ENCODE results near the gene SPAG5.
A peak's percentile ranks its signal among the peaks of the same experiment; 100 is the strongest.

Gene SPAG5

GRCh38 chr17:28599311-28600184, 723 bp upstream of the SPAG5 start:
- Histone ChIP-seq H3K27me3 (ENCODE audit: insufficient read depth, low read length) (peaks cover 3% of the 10 kb centered on the region; the same call in 1 of the 2 replicates), H3K4me3 (ENCODE audit: low read length) (peak overlapping the region; percentile 95), H3K4me1 (ENCODE audit: insufficient read depth, low read length) (peaks cover 7% of the 10 kb centered on the region; the same call in 1 of the 2 replicates), H3K9ac (ENCODE audit: low read depth, low read length) (peak overlapping the region; percentile 97), H3K27ac (ENCODE audit: low read depth, low read length) (peak overlapping the region; percentile 74; the same call in 1 of the 2 replicates), H3K9me3 (ENCODE audit: insufficient read depth, low read depth, low read length) (no peaks in the 10 kb centered on the region), H3K36me3 (ENCODE audit: insufficient read depth, low read length) (peaks cover 25% of the 10 kb centered on the region)
- 23% methylated on average over 40 of the region's 40 CpGs for WGBS

- Histone ChIP-seq H3K4me3 (ENCODE audit: low read length) (peak overlapping the region; percentile 95), H3K4me1 (ENCODE audit: insufficient read depth, low read length) (peaks cover 7% of the 10 kb centered on the region; the same call in 1 of the 2 replicates), H3K27me3 (ENCODE audit: insufficient read depth, low read length) (peaks cover 3% of the 10 kb centered on the region; the same call in 1 of the 2 replicates), H3K9me3 (ENCODE audit: insufficient read depth, low read depth, low read length) (no peaks in the 10 kb centered on the region), H3K9ac (ENCODE audit: low read depth, low read length) (peak overlapping the region; percentile 97), H3K27ac (ENCODE audit: low read depth, low read length) (peak overlapping the region; percentile 74), H3K36me3 (ENCODE audit: insufficient read depth, low read length) (peaks cover 34% of the 10 kb centered on the region)
- 3% methylated on average over 17 of the region's 17 CpGs for WGBS
Observed at GRCh38 chr17:28598389-28598788, 436 bp downstream of the SPAG5 start.

- Histone ChIP-seq H3K27me3 (ENCODE audit: insufficient read depth, low read length) (peaks cover 3% of the 10 kb centered on the region; the same call in 1 of the 2 replicates), H3K36me3 (ENCODE audit: insufficient read depth, low read length) (peaks cover 40% of the 10 kb centered on the region), H3K4me3 (ENCODE audit: low read length) (peak overlapping the region; percentile 95), H3K9me3 (ENCODE audit: insufficient read depth, low read depth, low read length) (no peaks in the 10 kb centered on the region), H3K9ac (ENCODE audit: low read depth, low read length) (peak overlapping the region; percentile 97), H3K4me1 (ENCODE audit: insufficient read depth, low read length) (peaks cover 7% of the 10 kb centered on the region; the same call in 1 of the 2 replicates), H3K27ac (ENCODE audit: low read depth, low read length) (peak overlapping the region; percentile 74; the same call in 1 of the 2 replicates)
- WGBS, result 37% methylated on average over 4 of the region's 5 CpGs
Observed at GRCh38 chr17:28597606-28598383, 1.0 kb downstream of the SPAG5 start.

GRCh38 chr17:28592260-28592659, 6.6 kb downstream of the SPAG5 start:
- Histone ChIP-seq H3K4me1 (ENCODE audit: insufficient read depth, low read length) (no peaks in the 10 kb centered on the region), H3K4me3 (ENCODE audit: low read length) (no peak overlapping the region), H3K27ac (ENCODE audit: low read depth, low read length) (no peak overlapping the region), H3K27me3 (ENCODE audit: insufficient read depth, low read length) (no peaks in the 10 kb centered on the region), H3K36me3 (ENCODE audit: insufficient read depth, low read length) (peaks cover 86% of the 10 kb centered on the region), H3K9ac (ENCODE audit: low read depth, low read length) (no peak overlapping the region), H3K9me3 (ENCODE audit: insufficient read depth, low read depth, low read length) (no peaks in the 10 kb centered on the region)
- WGBS, result 95% methylated on average over 4 of the region's 4 CpGs

- Histone ChIP-seq H3K36me3 (ENCODE audit: insufficient read depth, low read length) (peaks cover 93% of the 10 kb centered on the region), H3K4me3 (ENCODE audit: low read length) (no peak overlapping the region), H3K9me3 (ENCODE audit: insufficient read depth, low read depth, low read length) (no peaks in the 10 kb centered on the region), H3K4me1 (ENCODE audit: insufficient read depth, low read length) (no peaks in the 10 kb centered on the region), H3K27me3 (ENCODE audit: insufficient read depth, low read length) (no peaks in the 10 kb centered on the region), H3K27ac (ENCODE audit: low read depth, low read length) (no peak overlapping the region), H3K9ac (ENCODE audit: low read depth, low read length) (no peak overlapping the region)
- 92% methylated on average over 3 of the region's 3 CpGs for WGBS
Observed at GRCh38 chr17:28585851-28586250, 13.0 kb downstream of the SPAG5 start.

GRCh38 chr17:28584434-28584833, 14.4 kb downstream of the SPAG5 start:
- H3K36me3 ChIP-seq (ENCODE audit: insufficient read depth, low read length), result peaks cover 93% of the 10 kb centered on the region
- no peak overlapping the region for H3K4me3 ChIP-seq (ENCODE audit: low read length)
- H3K9me3 ChIP-seq (ENCODE audit: insufficient read depth, low read depth, low read length), result no peaks in the 10 kb centered on the region
- no peak overlapping the region for H3K9ac ChIP-seq (ENCODE audit: low read depth, low read length)
- H3K27me3 ChIP-seq (ENCODE audit: insufficient read depth, low read length), result no peaks in the 10 kb centered on the region
- H3K4me1 ChIP-seq (ENCODE audit: insufficient read depth, low read length), result no peaks in the 10 kb centered on the region
- H3K27ac ChIP-seq (ENCODE audit: low read depth, low read length), result no peak overlapping the region
- WGBS, result 73% methylated on average over 3 of the region's 3 CpGs

GRCh38 chr17:28582513-28582912, 16.3 kb downstream of the SPAG5 start:
- Histone ChIP-seq H3K36me3 (ENCODE audit: insufficient read depth, low read length) (peaks cover 94% of the 10 kb centered on the region), H3K4me3 (ENCODE audit: low read length) (no peak overlapping the region), H3K27ac (ENCODE audit: low read depth, low read length) (no peak overlapping the region), H3K9ac (ENCODE audit: low read depth, low read length) (no peak overlapping the region), H3K27me3 (ENCODE audit: insufficient read depth, low read length) (no peaks in the 10 kb centered on the region), H3K4me1 (ENCODE audit: insufficient read depth, low read length) (no peaks in the 10 kb centered on the region), H3K9me3 (ENCODE audit: insufficient read depth, low read depth, low read length) (no peaks in the 10 kb centered on the region)
- 93% methylated on average over 2 of the region's 2 CpGs for WGBS

GRCh38 chr17:28580959-28581358, 17.9 kb downstream of the SPAG5 start:
- Histone ChIP-seq H3K9me3 (ENCODE audit: insufficient read depth, low read depth, low read length) (no peaks in the 10 kb centered on the region), H3K9ac (ENCODE audit: low read depth, low read length) (no peak overlapping the region), H3K36me3 (ENCODE audit: insufficient read depth, low read length) (peaks cover 82% of the 10 kb centered on the region), H3K27me3 (ENCODE audit: insufficient read depth, low read length) (peaks cover 2% of the 10 kb centered on the region; the same call in 1 of the 2 replicates), H3K4me1 (ENCODE audit: insufficient read depth, low read length) (peaks cover 3% of the 10 kb centered on the region; the same call in 1 of the 2 replicates), H3K27ac (ENCODE audit: low read depth, low read length) (no peak overlapping the region), H3K4me3 (ENCODE audit: low read length) (no peak overlapping the region)
- no CpG with 5 or more reads among the region's 3 CpGs for WGBS

- H3K9me3 ChIP-seq (ENCODE audit: insufficient read depth, low read depth, low read length), result no peaks in the 10 kb centered on the region
- H3K27ac ChIP-seq (ENCODE audit: low read depth, low read length), result no peak overlapping the region
- H3K4me3 ChIP-seq (ENCODE audit: low read length), result no peak overlapping the region
- peaks cover 72% of the 10 kb centered on the region for H3K36me3 ChIP-seq (ENCODE audit: insufficient read depth, low read length)
- peaks cover 3% of the 10 kb centered on the region; the same call in 1 of the 2 replicates for H3K4me1 ChIP-seq (ENCODE audit: insufficient read depth, low read length)
- 96% methylated on average over 4 of the region's 4 CpGs for WGBS
- peaks cover 3% of the 10 kb centered on the region; the same call in 1 of the 2 replicates for H3K27me3 ChIP-seq (ENCODE audit: insufficient read depth, low read length)
- no peak overlapping the region for H3K9ac ChIP-seq (ENCODE audit: low read depth, low read length)
Observed at GRCh38 chr17:28579526-28579925, 19.3 kb downstream of the SPAG5 start.

- Histone ChIP-seq H3K27ac (ENCODE audit: low read depth, low read length) (no peak overlapping the region), H3K4me3 (ENCODE audit: low read length) (no peak overlapping the region), H3K36me3 (ENCODE audit: insufficient read depth, low read length) (peaks cover 63% of the 10 kb centered on the region), H3K4me1 (ENCODE audit: insufficient read depth, low read length) (peaks cover 3% of the 10 kb centered on the region; the same call in 1 of the 2 replicates), H3K9me3 (ENCODE audit: insufficient read depth, low read depth, low read length) (no peaks in the 10 kb centered on the region), H3K27me3 (ENCODE audit: insufficient read depth, low read length) (peaks cover 3% of the 10 kb centered on the region; the same call in 1 of the 2 replicates), H3K9ac (ENCODE audit: low read depth, low read length) (no peak overlapping the region)
- 98% methylated on average over 8 of the region's 8 CpGs for WGBS
Observed at GRCh38 chr17:28578246-28579195, 20.3 kb downstream of the SPAG5 start.

Data from HUES64 (cell line).